NCI-H2107 (cell line): ENCODE measurements around the gene ROS1.
"Not testable (repeated sequence)": the region's sequence is repeated elsewhere in the genome, so short reads cannot be mapped to it uniquely, and the experiment has no call there.

Experiments
- DNase-seq: peaks from one replicate; lab custom pipeline; 2025; lab: John Stamatoyannopoulos, UW

Gene ROS1

GRCh38 chr6:117380298-117380697 is 45.4 kb downstream of the ROS1 start:
- DNase-seq, result no peak

DNA sequence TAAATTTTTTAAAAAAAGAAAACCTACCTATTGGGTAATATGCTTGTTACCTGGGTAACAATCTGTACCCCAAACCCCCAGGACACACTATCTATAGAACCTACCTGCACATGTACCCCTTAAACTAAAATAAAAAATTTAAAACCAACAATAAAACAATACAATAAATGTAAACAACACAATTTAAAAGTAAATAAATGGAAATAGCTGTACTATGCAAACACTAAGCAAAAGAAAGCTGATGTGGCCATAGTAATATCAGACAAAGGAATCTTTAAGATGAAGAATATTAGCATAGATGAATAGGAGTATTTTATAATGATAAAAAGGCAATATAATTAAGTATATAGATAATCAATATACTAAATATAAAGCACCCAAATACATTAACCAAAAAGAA is 50.3 kb downstream of the ROS1 start:
- no peak for DNase-seq

- no peak for DNase-seq
Measured at GRCh38 chr6:117373211-117373813, 52.4 kb downstream of the ROS1 start.

DNA sequence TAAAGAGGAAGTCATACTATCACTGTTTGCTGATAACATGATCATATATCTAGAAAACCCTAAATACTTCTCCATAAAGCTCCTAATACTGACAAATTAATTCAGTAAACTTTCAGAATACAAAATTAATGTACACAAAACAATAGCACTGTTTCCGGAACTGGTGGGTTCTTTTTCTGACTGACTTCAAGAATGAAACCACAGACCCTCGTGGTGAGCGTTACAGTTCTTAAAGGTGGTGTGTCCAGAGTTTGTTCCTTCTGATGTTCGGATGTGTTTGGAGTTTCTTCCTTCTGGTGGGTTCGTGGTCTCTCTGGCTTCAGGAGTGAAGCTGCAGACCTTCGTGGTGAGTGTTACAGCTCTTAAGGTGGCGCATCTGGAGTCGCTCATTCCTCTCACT is 53.5 kb downstream of the ROS1 start:
- not testable (repeated sequence) for DNase-seq

DNA sequence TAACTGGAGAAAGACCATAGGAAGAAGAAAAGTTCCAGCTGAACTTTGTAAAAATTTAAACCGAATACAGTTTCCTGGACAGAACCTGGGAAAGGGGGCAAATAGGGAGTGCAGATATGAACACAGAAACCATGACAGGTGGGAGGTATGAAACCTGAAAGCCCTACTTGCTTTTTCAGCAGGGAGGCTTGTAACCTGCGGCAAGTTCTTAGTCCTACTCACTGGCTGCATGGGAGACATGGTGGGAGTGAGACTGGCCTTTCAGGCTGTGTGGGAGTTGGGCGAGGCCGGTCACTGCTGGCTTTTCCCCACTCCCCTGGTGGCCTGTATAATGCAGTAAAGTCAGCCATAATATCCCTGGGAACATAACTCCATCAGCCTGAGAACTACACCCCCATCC is 54.2 kb downstream of the ROS1 start:
- DNase-seq, result no peak

DNA sequence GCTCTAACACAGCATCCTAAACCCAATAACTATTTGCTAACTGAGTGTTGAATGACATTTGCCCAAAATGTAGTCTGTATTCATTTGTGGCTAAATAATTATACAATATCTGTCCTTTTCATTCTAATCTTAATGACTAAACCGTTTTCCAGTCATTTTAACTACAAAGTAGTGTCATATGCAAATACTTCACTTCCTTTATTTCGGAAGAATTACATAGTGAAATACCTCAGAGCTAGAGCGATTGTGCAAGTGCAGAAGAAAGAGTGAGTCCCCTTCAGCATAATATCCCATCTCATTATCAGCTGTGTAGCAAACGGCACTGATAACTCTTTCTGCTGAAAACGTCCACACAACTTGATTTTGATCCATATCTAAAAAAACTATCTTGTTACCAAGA is 66.2 kb downstream of the ROS1 start:
- no peak for DNase-seq

DNA sequence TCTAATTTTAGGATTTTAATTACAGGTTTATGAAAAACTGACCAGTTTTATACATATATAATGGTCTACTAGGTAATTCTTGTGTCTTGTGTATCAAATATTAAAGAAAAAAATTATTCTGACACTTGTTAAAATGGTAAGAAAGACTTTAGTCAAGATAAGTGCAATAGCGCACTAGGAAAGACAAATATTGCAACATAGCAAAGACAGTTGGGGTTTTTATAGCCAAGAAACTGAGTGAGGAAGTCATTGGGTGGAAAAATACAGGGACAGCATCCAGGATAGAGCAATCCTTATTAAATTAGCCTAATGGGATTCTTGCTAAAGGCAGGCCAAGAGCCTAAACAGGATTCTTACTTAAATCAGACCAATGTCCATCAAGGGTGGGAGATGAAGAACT is 71.1 kb downstream of the ROS1 start:
- DNase-seq, result no peak

GRCh38 chr6:117352466-117353081 is 73.2 kb downstream of the ROS1 start:
- no peak for DNase-seq

DNA sequence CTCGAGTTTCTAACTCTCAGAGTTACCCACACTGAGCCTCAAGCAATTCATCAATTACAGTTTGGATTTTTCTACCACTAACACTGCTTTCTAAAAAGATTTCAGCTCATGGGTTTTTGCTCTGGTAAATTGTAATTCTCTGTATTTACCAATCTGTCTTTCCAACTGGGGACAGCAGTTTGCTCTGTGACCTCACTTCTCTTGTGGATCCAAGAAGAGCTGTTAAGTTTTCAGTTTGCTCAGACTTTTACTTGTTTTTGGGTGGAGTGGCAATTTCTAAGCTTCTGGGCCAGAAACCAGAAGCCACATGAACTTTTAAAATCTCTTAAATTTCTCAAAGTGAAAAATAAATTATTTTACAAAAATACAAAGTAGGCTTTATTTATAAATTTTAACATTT is 74.2 kb downstream of the ROS1 start:
- DNase-seq, result no peak

GRCh38 chr6:117346142-117346930 is 79.4 kb downstream of the ROS1 start:
- no peak for DNase-seq

DNA sequence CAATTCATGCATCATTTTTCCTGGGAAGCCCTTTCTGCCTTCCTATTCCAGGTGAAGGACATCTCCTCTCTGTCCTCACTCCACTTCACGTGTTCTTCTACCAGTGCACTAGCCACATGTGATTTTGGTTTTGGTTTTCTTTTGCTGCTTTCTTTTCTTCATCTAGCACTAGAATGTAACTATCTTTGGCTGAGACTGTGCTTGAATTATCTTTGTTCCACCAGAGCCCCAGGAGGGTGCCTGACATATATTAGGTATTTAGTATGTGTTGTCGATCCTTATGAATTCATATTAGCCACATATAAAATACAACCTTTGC is 80.5 kb downstream of the ROS1 start:
- no peak for DNase-seq

- DNase-seq, result no peak
Measured at GRCh38 chr6:117344444-117345291, 81.1 kb downstream of the ROS1 start.

DNA sequence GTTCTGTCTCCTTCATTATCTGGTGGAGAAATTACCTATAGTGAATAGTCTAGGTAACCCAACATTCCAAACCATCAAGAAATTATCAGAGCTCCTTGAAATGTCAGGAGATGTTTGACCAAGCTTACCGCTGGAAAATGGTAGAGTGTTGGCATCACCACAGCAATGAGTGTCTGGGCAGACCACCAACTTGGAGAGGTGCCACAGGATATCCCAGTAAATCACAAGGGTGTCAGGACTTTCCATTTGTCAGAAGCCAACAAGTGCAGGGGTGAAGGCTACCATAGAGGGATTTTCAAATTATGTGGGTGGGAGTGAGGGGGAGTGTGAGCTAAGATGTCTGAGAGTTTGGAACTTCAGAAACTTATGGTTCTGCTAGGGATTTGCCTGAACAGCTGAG is 87.2 kb downstream of the ROS1 start:
- DNase-seq, result no peak

- DNase-seq, result no peak
Measured at GRCh38 chr6:117329926-117330325, 95.8 kb downstream of the ROS1 start.

DNA sequence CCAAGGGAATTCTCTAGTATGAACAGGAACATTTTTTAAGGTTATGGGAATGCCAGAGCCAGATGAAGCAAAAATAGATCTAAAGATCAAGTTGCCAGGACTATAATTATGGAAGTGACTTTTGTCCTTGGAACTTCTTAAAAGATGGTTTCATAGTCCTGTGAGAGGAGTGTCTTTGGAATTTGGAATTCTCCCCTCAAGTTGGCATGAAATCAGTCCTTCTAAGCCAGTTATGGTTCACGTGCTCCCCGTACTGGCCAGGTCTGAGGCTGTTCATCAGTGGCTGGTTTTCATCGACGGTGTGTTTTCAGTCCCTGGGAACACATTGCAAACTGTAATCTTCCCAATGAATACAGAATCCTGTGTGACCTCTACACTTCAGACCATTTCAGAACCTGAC is 97.2 kb downstream of the ROS1 start:
- DNase-seq, result no peak

- DNase-seq, result no peak
Measured at GRCh38 chr6:117328005-117328389, 97.7 kb downstream of the ROS1 start.

DNA sequence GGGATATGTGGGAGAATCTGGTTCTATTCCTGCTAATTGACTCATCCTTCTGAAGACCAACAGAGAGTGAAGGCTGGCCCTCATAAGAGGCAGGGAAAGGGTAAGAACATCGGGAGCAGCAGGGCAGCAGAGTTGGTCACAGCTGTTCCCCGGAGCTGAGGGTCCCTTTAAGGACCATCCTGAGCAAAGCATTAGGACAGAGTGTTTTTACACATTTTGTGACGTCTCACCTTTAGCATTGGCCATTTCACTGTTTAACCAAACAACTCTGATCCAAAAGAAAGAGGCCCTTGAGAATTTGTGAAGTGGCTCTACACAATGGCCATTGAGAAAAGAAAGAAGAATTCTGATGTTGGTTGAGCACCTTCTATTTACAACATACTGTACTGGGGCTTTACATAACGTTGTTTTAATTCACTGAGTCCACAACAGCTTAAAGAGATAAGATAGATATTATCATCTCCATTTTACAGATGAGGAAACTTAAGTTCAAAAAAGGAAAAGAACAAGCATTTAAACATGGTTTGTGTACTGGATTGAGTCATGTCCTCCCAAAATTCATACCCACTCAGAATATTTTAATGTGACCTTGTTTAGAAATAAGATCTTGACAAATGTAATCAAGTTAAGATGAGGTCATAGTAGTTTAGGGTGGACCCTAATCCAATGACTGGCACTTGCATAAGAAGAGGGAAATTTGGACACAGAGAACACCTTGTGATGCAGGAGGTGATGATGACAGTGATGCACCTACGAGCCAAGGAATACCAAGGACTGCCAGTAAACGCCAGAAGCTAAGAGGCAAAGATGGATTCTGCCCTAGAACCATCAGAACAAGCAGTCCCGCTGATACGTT is 98.4 kb downstream of the ROS1 start:
- no peak for DNase-seq

DNA sequence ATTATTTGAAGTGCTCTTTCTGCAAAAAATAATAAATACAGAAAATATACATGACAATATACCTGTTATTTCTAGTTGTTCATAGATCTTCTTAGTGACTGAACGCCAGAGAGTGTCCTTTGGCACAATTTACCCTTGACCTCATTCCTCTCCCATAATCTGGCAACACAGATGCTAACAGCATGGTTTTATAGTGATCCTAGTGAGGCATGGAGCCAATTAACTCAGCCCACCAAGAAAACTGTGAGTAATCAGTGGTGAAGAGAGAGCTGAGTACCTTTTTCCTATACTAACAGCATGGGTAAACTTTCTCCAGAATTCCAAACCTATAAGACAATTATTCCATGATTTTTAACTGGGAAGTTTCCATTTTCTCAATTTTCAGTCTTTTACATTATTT is 99.3 kb downstream of the ROS1 start:
- no peak for DNase-seq

DNA sequence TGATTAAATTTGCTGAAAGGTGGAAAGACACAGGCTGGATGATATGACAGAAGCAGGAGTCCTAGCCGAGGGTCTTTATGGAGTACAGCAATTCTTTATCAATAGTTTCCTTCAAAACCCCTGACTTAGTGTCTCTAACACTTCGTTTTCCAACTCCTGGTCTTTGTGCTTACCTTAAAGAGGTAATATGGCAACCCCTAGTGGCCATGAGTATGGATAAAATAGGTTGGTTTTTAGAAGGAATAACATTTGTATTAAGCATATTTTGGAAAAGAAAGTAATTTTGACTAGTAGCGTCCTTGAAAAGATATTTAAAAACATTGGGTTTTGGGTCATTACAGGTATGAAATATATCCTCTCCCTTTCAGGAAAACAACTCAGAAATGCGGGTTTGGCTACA is 108.5 kb downstream of the ROS1 start:
- DNase-seq, result no peak

DNA sequence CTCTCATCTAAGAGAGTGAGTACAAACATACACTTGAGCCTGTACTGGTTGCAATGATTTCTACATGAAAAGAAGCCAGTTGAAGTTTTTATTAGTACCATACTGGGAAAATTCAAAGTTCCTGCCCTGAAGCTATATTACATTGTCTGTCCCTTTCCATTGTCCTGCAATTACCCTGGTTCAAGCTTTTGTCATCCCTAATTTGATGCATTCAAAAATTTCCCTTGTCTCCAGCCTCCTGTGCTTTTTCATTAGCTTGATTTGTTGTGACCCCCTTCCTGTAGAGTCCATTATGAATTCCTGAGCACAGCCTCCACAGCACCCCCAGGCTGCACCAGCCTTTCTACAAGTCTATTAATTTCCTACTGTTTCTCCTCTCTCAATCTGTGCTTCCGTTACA is 114.0 kb downstream of the ROS1 start:
- no peak for DNase-seq

DNA sequence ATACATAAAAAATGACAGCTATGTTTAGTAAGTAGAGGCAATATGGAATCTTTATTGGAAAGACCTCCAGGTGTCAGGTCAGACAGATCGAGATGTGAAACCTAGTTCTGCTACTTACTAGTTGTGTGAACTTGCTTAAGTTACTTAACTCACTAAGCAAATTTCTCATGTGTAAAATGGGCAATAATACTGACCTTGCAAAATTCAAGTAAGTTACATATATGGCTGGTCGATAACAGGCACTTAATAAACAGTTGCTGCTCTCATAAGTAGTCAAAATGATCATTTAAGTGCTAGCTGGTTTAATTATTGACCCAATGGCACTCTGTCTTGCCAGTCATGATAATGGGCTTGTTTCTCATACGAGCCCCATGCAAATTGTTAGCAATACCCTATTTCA is 114.4 kb downstream of the ROS1 start:
- no peak for DNase-seq

GRCh38 chr6:117309611-117310010 is 116.1 kb downstream of the ROS1 start:
- DNase-seq, result no peak
